Left kidney (tissue), 2 donors: ENCODE data around the gene VPS13D. TPM values are rescaled to one million over a fixed set of nuclear protein-coding genes. Genes with fewer than 3 reads are reported as not detected.

Source experiments
- DNase-seq: peaks from one replicate; pipeline ENCODE4 v3.0.0-alpha.2; 2013
- polyA plus RNA-seq: library from polyadenylated mRNA; unstranded; fragments of 120-200 nt; gene quantifications from one replicate; pipeline ENCODE4 v1.2.1, GENCODE V29; 2013; ENCODE audit not compliant: insufficient read length

Gene VPS13D
- polyA plus RNA-seq, 1 donor: 37.2 TPM

DNA sequence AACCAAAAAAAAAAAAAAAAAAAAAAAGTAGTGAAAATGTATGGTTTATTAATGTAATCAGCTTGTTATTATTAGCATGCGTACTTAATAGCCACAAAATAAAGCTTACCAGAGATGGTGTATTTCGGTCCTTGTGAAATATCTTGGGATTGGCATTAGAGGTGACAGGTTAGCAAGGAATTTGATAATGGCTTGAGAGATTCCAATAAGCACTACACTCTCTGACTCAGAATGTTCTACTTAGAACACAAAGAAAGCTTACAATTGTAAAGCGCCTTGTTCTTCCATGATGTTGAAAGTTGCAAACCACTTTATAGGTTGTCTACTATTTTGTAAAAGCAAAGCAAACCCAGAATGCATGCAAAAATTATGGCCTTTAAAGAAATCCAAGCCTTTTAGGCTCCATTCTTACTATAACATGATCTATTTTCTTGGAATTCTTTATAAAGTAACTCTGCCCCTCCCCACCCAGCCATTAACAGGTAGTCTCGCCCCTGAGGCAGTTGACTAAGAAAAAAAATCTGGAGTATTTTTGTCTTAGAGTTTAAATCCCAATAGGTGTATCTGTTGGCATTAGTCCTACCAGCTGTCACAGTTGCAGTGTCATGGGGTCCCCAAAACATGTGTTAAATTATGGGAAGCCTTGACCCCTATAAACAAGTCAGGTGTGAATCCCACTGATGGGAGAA is 259.0 kb downstream of the VPS13D start:
- no peak for DNase-seq

DNA sequence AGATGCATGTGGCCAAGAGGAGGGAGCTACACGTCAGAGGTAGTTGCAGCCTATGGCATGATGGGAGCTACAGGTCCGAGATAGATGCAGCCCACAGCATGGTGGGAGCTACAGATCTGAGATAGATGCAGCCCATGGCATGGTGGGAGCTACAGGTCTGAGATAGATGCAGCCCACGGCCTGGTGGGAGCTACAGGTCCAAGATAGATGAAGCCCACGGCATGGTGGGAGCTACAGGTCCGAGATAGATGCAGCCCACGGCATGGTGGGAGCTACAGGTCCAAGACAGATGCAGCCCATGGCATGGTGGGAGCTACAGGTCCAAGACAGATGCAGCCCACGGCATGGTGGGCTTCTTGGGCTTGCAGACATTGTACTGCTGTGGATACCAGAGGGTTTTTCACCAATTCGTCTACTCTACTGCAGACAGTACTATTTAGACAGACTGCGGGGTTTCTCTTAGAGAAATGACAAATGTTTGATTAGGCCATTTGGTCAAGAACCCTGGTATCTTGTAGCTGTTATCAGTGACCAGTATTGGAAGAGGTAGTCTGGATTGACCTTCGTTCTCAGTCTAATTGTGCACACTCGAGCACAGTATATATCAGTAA is 260.8 kb downstream of the VPS13D start:
- no peak for DNase-seq

DNA sequence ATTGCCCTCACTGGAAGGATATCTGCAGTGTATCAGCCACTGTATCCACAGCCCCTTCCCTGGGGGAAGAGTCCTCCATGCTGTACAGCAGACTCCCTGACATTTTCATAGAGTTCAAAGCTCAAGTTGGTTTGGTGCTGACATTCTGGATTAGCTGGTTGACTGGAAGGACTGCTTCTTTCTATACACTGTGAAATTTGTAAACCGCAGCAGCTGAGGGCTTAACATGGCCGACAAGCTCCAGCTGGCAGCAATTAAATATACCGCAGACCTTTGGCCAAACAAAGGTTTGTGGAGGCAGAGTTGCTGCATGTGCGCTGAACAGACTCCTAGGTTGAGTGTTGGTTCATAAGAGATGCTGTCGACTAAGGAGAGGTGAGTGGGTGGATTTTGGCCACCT is 261.8 kb downstream of the VPS13D start:
- no peak for DNase-seq

DNA sequence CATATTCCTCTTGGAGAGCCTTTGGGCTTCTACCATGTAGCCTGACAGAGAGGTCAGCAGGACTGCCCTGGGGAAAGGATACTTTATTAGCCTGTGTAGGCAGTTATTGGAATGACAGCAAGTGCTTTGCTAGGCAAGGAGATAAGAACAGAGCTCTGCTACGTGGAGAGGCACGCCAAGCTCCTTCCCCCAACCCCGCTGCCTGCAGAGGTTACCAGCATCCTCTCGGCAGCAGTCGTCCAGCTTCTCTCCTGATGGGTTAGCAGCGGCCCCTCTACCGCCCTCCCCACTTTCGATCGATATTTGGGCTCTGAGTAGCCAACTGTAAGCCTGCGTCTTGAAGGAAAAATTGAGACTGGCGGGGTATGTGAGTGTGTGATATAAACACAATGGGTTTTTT is 265.9 kb downstream of the VPS13D start:
- DNase-seq: no peak

DNA sequence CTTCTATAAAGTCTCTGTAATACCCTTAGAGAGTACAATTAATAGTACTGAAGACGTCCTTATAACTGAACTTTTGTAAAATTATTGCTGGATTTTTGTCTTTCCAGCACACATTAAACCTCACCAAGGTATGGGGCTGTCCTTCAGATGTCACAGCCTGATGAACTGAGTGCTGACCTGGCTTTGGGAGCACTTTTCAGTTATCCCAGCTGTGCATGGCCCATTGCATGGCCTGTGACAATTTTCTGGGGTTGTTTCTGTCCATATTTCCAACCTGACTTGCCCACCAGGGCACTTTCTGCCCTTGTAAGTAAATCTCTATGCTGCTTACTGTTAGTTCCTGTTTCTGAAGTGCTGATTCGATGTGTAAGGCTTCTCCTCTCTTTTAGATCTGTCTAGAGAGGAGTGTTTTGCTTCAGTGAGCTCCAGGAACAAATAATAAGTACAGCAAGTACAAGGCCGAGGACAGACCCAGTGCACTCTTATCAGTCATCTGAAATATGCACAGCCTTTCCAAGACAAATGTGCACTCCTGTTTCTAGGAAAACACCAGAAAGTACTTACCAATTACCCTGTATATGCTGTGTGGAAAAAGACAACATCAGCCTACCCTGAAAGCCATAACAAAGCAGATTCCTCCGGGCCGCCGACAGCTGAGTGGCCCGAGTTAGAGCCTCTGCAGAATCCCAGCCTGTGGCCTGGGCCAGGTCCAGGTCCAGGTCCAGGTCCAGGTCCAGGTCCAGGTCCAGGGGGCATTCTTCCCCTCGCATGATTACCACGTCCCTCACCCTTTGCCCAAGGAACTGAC is 266.5 kb downstream of the VPS13D start:
- DNase-seq: no peak

DNA sequence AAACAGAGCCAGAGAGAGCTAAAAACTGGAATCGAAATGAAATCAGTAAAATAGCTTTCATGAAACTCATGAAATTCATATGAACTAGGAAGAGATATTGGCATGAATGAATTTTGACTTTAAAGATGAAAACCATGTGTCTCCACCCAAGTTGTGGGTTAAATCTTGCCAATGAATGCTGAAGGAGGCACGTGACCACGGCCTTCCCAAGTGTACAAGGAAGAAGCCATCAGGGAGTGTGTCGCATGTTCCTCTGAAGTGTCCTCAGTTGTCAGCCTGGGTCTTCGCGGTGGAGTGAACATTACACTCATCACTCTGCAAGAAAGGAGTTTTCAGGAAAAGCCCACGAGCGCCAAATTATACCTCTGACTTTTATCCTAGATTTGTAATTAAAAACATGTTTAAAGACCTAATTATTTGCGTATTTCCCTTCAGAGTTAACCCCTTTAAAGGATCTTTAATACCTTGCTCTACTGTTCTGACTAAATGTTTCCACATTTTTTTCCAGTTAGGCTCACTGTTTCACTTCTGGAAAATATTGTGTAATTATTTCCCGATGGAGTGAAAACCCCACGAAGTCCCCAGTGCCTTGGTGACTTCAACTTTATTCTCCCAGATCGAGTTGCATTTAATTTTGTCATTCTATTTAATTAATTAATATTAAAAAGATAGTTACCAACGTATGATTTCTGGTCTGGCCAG is 269.9 kb downstream of the VPS13D start:
- no peak for DNase-seq

DNA sequence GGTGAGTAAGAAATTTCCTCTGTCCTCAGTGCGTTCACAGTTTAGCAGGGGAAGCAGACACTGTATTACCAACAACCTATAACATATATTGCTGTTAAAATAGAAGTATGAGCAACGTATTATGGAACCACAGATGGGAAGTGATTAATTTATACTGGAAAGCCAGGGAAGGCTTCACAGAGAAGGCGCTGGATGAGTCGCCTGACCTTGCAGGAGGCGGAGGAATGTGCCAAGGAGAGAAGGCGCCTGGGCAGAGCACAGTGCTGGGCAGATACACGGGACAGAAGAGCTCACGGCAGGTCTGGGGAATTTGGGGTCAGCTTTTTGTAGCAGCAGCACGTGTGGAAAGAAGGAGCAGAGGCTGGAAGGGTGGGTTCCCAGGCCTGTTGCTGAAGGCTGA is 271.8 kb downstream of the VPS13D start:
- no peak for DNase-seq

DNA sequence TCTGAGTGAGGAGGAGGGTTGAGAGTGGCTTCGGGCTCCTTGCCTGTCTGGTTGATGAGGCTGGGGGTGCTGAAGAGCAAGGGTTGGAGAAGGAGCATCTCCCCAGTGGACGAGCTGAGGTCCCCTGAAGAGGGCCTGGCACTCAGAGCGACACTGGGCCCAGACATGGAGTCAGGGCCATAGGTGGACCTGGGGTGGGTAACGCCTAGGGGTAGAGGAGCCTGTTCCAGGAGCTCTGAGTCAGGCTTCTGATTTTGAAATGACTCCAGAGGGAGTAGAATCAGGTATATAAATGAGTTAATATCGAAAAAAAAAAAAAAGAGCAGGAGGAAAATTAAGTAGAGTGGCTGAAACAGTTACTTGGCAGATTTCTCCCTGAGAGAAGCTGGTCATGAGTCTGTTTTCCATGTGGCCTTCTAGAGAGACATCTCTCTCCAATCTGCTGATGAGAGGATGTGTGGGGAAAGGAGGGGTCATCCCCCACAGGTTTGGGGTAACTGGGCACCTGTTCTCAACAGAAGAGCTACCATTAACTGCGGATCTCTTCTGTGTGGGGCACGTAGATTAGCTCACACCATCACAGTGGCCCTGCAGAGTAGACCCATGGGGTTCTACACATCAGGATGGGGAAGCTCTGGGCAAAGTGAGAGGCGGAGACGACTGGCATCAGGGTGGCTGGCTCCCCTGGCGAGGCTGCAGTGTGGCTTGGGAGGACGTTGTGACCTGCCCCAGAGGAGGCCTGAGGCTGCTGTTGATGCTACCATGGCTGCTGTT is 272.7 kb downstream of the VPS13D start:
- no peak for DNase-seq

DNA sequence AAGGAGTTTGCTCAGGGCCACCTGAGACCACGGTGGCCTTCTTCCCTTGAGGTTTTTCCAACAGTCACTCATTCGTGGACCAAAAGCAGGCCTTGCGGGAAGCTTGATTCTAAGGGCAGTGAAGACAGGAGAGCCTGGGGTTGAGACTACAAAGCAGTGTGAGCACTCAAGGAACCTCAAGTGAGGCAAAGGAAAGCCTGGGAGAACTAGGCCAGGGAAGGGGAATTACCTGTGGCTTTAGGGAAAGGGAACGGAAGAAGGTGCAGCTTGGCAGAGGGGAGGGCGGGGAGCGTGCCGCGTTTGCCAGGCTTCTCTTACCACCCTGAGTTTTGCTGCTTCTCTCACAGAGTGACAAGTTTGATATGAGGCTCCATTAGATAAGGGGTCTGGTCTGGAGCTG is 273.9 kb downstream of the VPS13D start:
- DNase-seq: no peak

DNA sequence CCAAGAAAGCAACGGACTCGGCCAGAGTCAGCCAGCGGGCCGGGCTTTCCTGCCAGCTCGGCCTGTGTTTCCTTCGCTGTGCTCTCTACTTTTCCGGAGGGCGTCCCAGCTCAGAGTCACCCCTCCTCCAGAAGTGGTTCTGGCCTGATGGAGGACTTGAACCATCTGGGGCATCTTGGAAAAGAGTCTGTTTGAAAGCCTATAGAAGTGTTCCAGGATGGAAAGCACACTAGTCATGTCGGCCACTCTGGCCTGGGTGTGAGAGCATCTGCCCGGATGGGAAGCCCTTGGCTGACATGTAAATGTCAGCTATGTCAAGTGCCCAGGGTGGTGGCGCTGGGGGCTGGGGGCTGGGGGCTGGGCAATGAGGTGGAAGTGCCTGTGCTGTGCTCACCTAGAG is 274.8 kb downstream of the VPS13D start:
- no peak for DNase-seq

DNA sequence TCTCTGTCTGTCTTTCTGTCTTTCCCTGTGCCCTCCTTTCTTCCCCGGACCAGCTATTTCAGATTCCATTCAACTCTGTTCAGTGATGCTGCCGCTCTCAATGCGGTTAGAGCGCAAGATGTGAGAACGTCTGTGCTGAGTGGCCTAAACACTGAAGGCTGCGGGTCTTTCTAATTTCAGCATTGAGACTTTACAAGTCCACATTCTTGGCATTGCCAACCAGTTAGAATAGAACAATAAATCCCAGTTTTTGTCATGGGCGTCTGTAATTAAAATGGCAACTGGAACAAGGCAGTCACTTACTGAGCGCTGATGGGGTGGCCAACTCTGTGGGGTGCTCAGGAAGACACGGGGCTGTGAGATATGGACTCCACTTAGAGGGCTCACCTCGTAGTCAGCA is 275.4 kb downstream of the VPS13D start:
- DNase-seq: no peak

DNA sequence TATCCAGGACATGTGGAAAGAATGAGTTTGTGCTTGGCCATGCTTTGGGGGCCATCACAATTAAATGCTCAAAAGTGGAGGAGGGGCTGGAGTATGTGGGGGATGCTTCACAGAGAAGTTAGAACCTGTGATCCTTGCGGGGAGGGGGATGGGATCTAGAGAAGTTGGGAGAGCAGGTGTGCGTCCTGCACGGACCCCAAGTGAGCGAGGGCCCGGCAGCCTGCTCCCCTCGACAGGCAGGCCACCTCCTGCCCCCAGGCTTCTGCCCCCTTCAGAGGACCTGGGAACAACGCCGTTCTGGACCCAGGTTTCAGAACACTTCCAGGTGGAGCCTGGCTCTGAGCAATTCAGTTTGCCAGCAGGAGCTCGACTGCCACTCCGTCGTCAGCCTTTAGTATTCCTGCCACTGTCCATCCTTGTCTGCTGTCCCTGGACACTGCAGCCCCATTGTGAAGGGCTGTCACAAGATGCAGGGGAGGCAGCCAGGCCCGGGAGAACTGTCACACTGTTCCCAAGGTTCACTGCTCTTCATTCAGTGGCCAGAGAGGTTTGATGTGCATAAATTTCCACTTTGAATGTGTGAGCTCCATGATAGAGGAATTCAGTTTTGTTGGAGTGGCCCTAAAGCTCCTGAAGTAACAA is 275.9 kb downstream of the VPS13D start:
- DNase-seq: no peak

DNA sequence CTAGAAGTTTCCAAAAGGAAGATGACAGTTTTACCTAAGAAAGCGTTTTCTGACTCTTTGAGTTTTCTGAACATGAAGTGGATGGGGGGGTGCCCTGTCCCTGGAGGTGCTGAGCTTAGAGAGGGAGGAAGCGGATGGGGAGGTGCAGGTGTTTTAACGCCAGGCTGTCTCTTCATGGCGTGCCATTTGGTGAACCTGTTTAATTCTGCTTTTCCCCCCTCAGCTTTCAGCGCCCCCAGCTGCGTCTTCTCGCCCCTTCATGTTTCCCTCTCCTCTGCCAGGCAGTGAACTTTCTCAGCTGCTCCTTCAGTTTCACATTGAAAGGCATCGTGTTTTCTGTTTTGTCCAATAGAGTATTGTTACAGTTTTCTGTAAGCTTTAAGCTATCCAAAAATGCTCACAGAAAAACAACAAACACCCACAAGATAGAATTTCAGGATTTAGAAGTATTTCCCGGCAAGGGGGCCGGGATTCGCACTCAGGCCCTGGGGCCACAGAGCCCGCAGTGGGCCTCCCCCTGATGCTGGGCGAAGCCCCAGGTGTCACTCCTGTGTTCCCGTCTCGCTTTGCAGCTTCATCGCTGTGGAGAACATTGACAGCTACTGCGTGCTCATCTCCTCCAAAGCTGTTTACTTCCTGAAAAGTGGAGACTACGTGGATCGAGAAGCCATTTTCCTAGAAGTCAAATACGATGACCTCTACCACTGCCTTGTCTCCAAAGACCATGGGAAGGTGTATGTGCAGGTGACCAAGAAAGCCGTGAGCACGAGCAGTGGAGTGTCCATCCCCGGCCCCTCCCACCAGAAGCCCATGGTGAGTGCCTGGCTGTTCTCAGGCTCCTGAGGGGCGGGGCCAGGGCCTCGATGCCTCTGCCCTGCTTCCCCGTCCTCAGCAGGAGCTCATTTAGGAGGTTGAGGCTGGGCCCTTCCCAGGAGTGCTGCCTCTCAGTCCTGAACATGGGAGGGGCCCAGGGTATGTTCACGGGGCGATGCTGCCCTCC is 276.8 kb downstream of the VPS13D start:
- DNase-seq: no peak

DNA sequence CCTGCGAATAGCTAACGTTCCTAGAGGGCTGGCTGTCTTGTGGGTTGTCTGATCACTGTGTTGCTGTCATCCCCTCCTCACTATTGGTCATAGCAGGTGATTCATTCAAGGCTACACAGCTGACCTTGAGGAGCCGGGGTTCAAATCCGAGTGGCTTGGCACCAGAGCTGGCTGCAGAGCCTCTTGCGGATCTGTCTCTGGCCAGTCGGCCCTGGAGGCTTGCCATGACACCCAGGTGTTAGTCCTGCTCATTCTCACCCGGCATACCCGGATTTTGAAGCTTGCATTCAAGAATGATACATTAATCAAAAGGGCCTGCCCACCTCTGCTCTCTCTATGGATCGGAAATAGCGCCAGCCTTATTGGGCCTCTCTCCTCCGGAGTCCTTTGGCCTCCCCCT is 277.8 kb downstream of the VPS13D start:
- no peak for DNase-seq

DNA sequence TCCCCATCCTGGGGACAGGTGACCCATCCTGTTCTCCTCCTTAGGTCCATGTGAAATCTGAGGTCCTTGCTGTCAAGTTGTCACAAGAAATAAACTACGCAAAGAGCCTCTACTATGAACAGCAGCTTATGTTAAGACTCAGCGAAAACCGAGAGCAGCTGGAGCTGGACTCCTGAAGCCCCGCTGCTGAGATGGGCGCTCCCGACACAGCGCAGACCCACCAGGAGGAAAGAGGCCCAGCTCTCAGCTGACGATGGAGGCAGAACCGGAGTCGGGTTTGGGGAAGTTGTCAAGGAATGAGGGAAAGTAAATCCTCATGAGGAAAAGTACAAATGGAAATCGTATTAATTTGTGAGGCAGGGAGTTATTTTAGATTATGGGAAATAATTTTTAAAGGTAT is 279.0 kb downstream of the VPS13D start:
- DNase-seq: no peak

DNA sequence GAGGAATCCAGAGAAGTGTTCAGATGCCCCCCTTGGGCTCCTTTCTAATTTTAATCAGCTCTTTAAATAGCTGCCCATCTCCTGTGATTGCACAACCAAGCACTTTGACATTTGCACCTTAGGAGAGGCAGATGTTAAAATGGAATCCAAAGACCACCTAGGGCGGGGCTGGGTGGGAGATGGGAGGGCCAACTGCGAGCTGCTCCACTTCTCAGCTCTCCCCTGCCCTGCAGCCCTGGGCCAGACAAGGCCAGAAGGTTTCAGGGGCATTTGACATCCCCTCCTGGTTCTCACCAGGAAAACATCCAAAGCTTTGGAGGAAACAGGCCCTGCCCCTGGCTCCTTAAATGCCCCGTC is 281.3 kb downstream of the VPS13D start:
- DNase-seq: no peak

DNA sequence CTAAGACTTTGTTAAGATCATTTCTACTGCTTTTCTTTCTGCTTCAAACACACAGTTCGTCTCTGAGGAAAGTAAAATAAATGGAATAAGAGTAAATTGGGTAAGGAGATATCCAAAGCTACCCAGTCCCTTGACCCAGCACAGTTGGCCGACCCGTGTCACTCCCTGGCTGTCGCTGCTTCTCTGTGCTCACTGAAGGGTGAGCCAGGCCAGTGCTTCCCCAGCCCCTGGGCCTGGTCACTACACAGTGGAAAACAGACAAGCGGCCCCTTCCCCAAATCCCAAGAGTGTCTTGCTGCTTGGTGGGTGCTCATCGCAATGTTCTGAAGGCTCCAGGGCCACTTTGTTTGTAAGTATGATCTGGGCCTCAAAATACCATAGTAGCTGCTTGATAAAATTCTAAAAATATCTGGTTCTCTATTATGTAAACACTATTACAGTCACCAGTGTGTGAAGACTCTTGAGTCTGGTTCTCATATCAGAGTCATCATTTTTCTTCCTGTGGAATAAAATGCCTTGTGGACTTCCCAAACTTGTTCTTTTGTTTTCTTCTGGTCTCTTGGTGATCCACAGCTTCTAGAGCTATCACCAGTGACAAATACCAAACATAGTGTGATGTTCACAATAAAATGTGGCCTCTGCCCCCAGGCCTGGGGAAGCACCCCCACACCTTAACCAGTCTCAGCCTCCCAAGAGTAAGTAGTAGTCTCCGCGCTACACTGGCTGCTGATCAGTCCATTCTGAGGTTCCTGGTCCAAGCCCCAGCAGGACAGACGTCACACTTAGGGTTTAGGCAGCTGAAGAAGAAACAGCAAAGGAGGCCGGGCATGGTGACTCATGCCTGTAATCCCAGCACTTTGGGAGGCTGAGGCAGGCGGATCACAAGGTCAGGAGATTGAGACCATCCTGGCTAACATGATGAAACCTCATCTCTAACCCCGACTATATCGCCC is 282.0 kb downstream of the VPS13D start:
- no peak for DNase-seq

DNA sequence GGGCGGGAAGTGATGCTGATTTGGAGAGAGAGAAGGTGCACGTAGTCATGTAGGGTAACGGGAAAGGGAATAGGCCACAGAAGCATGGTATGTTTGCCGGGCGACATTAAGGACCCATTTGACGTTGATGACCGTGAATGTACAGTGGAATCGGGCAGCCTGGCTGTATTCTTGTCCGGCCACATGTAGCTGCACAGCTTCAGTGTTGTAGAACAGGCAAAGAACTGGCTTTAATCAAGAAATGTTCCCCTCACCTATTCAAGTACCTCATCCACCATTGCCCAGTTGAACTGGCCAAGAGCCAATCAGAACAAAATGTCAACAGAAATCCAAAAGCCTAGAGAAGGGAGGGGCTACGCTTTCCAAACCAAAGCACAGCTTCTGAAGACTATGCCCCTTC is 283.4 kb downstream of the VPS13D start:
- DNase-seq: no peak

DNA sequence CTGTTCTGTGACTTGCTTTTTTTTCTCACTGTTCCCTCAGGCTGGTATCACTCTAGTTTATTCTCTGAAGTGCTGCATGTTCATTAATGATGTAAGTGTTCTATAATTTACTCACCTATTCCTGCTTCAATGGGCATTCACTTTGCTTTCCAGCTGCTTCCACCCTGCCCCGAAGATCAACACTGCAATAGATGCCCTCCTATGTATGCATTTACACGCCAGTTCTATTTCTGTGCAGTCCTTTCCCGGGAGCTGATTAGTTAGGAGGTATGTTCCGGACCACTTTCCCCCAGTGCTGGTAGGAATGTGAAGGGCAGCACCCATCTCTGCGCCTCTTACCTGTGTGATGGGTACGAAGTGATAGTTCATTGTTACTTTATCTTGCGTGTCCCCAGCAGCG is 284.8 kb downstream of the VPS13D start:
- no peak for DNase-seq
